ENCODE data around the gene MNAT1.

Gene MNAT1

GRCh38 chr14:60915781-60916180 lies 181.2 kb downstream of the MNAT1 start:
- no peak overlapping the region for H4K91ac ChIP-seq (ENCODE audit: low read depth, low read length)
- no peak overlapping the region for H3K14ac ChIP-seq (ENCODE audit: low read length)
- H3K4me1 ChIP-seq (ENCODE audit: control insufficient read depth in 1 of 2, insufficient read depth in 2 of 2, low read length in 2 of 2), result no peaks in the 10 kb centered on the region
- no peaks in the 10 kb centered on the region for H3K27me3 ChIP-seq (ENCODE audit: insufficient read depth, low read length)
- H4K8ac ChIP-seq (ENCODE audit: low read depth, low read length), result no peak overlapping the region
- H3K9ac ChIP-seq (ENCODE audit: low read length), result no peak overlapping the region
- H3K23ac ChIP-seq (ENCODE audit: low read length), result no peak overlapping the region
- no peaks in the 10 kb centered on the region for H3K79me2 ChIP-seq (ENCODE audit: control insufficient read depth, insufficient read depth, low read length, poor library complexity)
- H2BK5ac ChIP-seq (ENCODE audit: low read depth, low read length, poor library complexity), result no peak overlapping the region
- H3K4ac ChIP-seq (ENCODE audit: low read depth, low read length), result no peak overlapping the region
- peaks cover 0 to 3% of the 10 kb centered on the region in 2 experiments for H3K36me3 ChIP-seq (ENCODE audit: control insufficient read depth in 1 of 2, insufficient read depth in 2 of 2, low read length in 2 of 2)
- H3K79me1 ChIP-seq (ENCODE audit: low read length), result no peaks in the 10 kb centered on the region
- H3K4me3 ChIP-seq (ENCODE audit: low read depth, low read length), result no peak overlapping the region
- no peak overlapping the region for H2AFZ ChIP-seq (ENCODE audit: insufficient read depth, low read length, poor library complexity)
- WGBS (ENCODE audit: extremely low coverage, insufficient coverage, insufficient read length), result no CpG with 5 or more reads among the region's 3 CpGs
- no peak overlapping the region for H2BK12ac ChIP-seq (ENCODE audit: low read length)
- DNase-seq, result no peak
- no peak overlapping the region for H2AK5ac ChIP-seq (ENCODE audit: low read length)
- no peak overlapping the region for H3K18ac ChIP-seq (ENCODE audit: low read length)
- H3K27ac ChIP-seq (ENCODE audit: low read depth, low read length), result no peak overlapping the region
- H4K12ac ChIP-seq (ENCODE audit: low read depth, low read length), result no peak overlapping the region
- no peaks in the 10 kb centered on the region for H3K9me3 ChIP-seq (ENCODE audit: insufficient read depth, low read depth, low read length)
- no peak overlapping the region for H3K4me2 ChIP-seq (ENCODE audit: low read length)
- no peak overlapping the region for H2BK120ac ChIP-seq (ENCODE audit: insufficient read depth, low read length, poor library complexity)

GRCh38 chr14:60922050-60922449 lies 187.5 kb downstream of the MNAT1 start:
- H3K9ac ChIP-seq (ENCODE audit: low read length), result no peak overlapping the region
- H2BK12ac ChIP-seq (ENCODE audit: low read length), result no peak overlapping the region
- no peak overlapping the region for H2BK120ac ChIP-seq (ENCODE audit: insufficient read depth, low read length, poor library complexity)
- H3K27me3 ChIP-seq (ENCODE audit: insufficient read depth, low read length), result no peaks in the 10 kb centered on the region
- no peak for DNase-seq
- WGBS (ENCODE audit: extremely low coverage, insufficient coverage, insufficient read length), result no CpG with 5 or more reads among the region's 2 CpGs
- H3K4ac ChIP-seq (ENCODE audit: low read depth, low read length), result no peak overlapping the region
- H2AK5ac ChIP-seq (ENCODE audit: low read length), result no peak overlapping the region
- H3K4me2 ChIP-seq (ENCODE audit: low read length), result no peak overlapping the region
- no peak overlapping the region for H2BK5ac ChIP-seq (ENCODE audit: low read depth, low read length, poor library complexity)
- H3K27ac ChIP-seq (ENCODE audit: low read depth, low read length), result no peak overlapping the region
- no peak overlapping the region for H2AFZ ChIP-seq (ENCODE audit: insufficient read depth, low read length, poor library complexity)
- no peak overlapping the region for H3K18ac ChIP-seq (ENCODE audit: low read length)
- no peak overlapping the region for H4K8ac ChIP-seq (ENCODE audit: low read depth, low read length)
- H3K14ac ChIP-seq (ENCODE audit: low read length), result no peak overlapping the region
- H3K23ac ChIP-seq (ENCODE audit: low read length), result no peak overlapping the region
- no peaks in the 10 kb centered on the region for H3K9me3 ChIP-seq (ENCODE audit: insufficient read depth, low read depth, low read length)
- no peak overlapping the region for H4K91ac ChIP-seq (ENCODE audit: low read depth, low read length)
- H3K79me2 ChIP-seq (ENCODE audit: control insufficient read depth, insufficient read depth, low read length, poor library complexity), result no peaks in the 10 kb centered on the region
- H4K12ac ChIP-seq (ENCODE audit: low read depth, low read length), result no peak overlapping the region
- H3K79me1 ChIP-seq (ENCODE audit: low read length), result no peaks in the 10 kb centered on the region
- H3K4me1 ChIP-seq (ENCODE audit: control insufficient read depth in 1 of 2, insufficient read depth in 2 of 2, low read length in 2 of 2), result no peaks in the 10 kb centered on the region
- no peak overlapping the region for H3K4me3 ChIP-seq (ENCODE audit: low read depth, low read length)
- H3K36me3 ChIP-seq (ENCODE audit: control insufficient read depth in 1 of 2, insufficient read depth in 2 of 2, low read length in 2 of 2), result no peaks in the 10 kb centered on the region

- H4K12ac ChIP-seq (ENCODE audit: low read depth, low read length), result no peak overlapping the region
- no peak overlapping the region for H2BK120ac ChIP-seq (ENCODE audit: insufficient read depth, low read length, poor library complexity)
- H3K14ac ChIP-seq (ENCODE audit: low read length), result no peak overlapping the region
- no peak overlapping the region for H3K4me2 ChIP-seq (ENCODE audit: low read length)
- H3K9ac ChIP-seq (ENCODE audit: low read length), result no peak overlapping the region
- no peak overlapping the region for H3K27ac ChIP-seq (ENCODE audit: low read depth, low read length)
- H3K18ac ChIP-seq (ENCODE audit: low read length), result no peak overlapping the region
- no peak overlapping the region for H2BK12ac ChIP-seq (ENCODE audit: low read length)
- H2BK5ac ChIP-seq (ENCODE audit: low read depth, low read length, poor library complexity), result no peak overlapping the region
- no peak overlapping the region for H3K23ac ChIP-seq (ENCODE audit: low read length)
- no peak overlapping the region for H4K91ac ChIP-seq (ENCODE audit: low read depth, low read length)
- H3K4me3 ChIP-seq (ENCODE audit: low read depth, low read length), result no peak overlapping the region
- no peaks in the 10 kb centered on the region for H3K36me3 ChIP-seq (ENCODE audit: control insufficient read depth in 1 of 2, insufficient read depth in 2 of 2, low read length in 2 of 2)
- H2AK5ac ChIP-seq (ENCODE audit: low read length), result no peak overlapping the region
- H3K79me2 ChIP-seq (ENCODE audit: control insufficient read depth, insufficient read depth, low read length, poor library complexity), result no peaks in the 10 kb centered on the region
- H3K9me3 ChIP-seq (ENCODE audit: insufficient read depth, low read depth, low read length), result no peaks in the 10 kb centered on the region
- no peak for DNase-seq
- no peaks in the 10 kb centered on the region for H3K79me1 ChIP-seq (ENCODE audit: low read length)
- no peak overlapping the region for H3K4ac ChIP-seq (ENCODE audit: low read depth, low read length)
- H2AFZ ChIP-seq (ENCODE audit: insufficient read depth, low read length, poor library complexity), result no peak overlapping the region
- WGBS (ENCODE audit: extremely low coverage, insufficient coverage, insufficient read length), result 100% methylated on average over 1 of the region's 1 CpG
- H4K8ac ChIP-seq (ENCODE audit: low read depth, low read length), result no peak overlapping the region
- H3K27me3 ChIP-seq (ENCODE audit: insufficient read depth, low read length), result no peaks in the 10 kb centered on the region
- H3K4me1 ChIP-seq (ENCODE audit: control insufficient read depth in 1 of 2, insufficient read depth in 2 of 2, low read length in 2 of 2), result no peaks in the 10 kb centered on the region
Observed at GRCh38 chr14:60925286-60925685, 190.7 kb downstream of the MNAT1 start.

GRCh38 chr14:60926002-60926401 lies 191.4 kb downstream of the MNAT1 start:
- Histone ChIP-seq H3K9me3 (ENCODE audit: insufficient read depth, low read depth, low read length) (no peaks in the 10 kb centered on the region), H3K4me2 (ENCODE audit: low read length) (no peak overlapping the region), H3K18ac (ENCODE audit: low read length) (no peak overlapping the region), H2BK5ac (ENCODE audit: low read depth, low read length, poor library complexity) (no peak overlapping the region), H4K12ac (ENCODE audit: low read depth, low read length) (no peak overlapping the region), H3K4me3 (ENCODE audit: low read depth, low read length) (no peak overlapping the region), H3K79me2 (ENCODE audit: control insufficient read depth, insufficient read depth, low read length, poor library complexity) (no peaks in the 10 kb centered on the region), H3K27ac (ENCODE audit: low read depth, low read length) (no peak overlapping the region), H3K4ac (ENCODE audit: low read depth, low read length) (no peak overlapping the region), H2BK120ac (ENCODE audit: insufficient read depth, low read length, poor library complexity) (no peak overlapping the region), H2AFZ (ENCODE audit: insufficient read depth, low read length, poor library complexity) (no peak overlapping the region), H3K36me3 (ENCODE audit: control insufficient read depth in 1 of 2, insufficient read depth in 2 of 2, low read length in 2 of 2) (no peaks in the 10 kb centered on the region), H3K27me3 (ENCODE audit: insufficient read depth, low read length) (no peaks in the 10 kb centered on the region), H3K23ac (ENCODE audit: low read length) (no peak overlapping the region), H4K91ac (ENCODE audit: low read depth, low read length) (no peak overlapping the region), H4K8ac (ENCODE audit: low read depth, low read length) (no peak overlapping the region), H3K4me1 (ENCODE audit: control insufficient read depth in 1 of 2, insufficient read depth in 2 of 2, low read length in 2 of 2) (no peaks in the 10 kb centered on the region), H3K14ac (ENCODE audit: low read length) (no peak overlapping the region), H3K79me1 (ENCODE audit: low read length) (no peaks in the 10 kb centered on the region), H2AK5ac (ENCODE audit: low read length) (no peak overlapping the region), H2BK12ac (ENCODE audit: low read length) (no peak overlapping the region), H3K9ac (ENCODE audit: low read length) (no peak overlapping the region)
- WGBS (ENCODE audit: extremely low coverage, insufficient coverage, insufficient read length), result no CpG with 5 or more reads among the region's 3 CpGs
- DNase-seq, result no peak
